Gastroesophageal sphincter (tissue), 4 donors: ENCODE results near the gene MACIR. TPM values are rescaled to one million over a fixed set of nuclear protein-coding genes. Genes with fewer than 3 reads are reported as not detected.
"Not testable (repeated sequence)": the region's sequence is repeated elsewhere in the genome, so short reads cannot be mapped to it uniquely, and the experiment has no call there.

Source experiments
- ATAC-seq: fragments of 150-250 bp; one replicate; pipeline ENCODE4 v1.9.1; 2016; ENCODE audit warnings: mild to moderate bottlenecking, moderate library complexity
- H3K27ac ChIP-seq, 4 donors: fragments of 200-600 bp; sonication (generic) in 3 of 4; 1 replicate in 3 of 4; 2 replicates in 1 of 4; pipeline ENCODE4 v1.5.1; 2016 to 2019
- H3K27me3 ChIP-seq: fragments of 200-600 bp; sonication (generic); one replicate; pipeline ENCODE4 v1.5.1; 2019
- H3K36me3 ChIP-seq, 2 donors: fragments of 200-600 bp; sonication (generic); one replicate each; pipeline ENCODE4 v1.5.1; 2019; ENCODE audit warnings: control low read depth in 1 of 2
- H3K4me1 ChIP-seq, 3 donors: fragments of 200-600 bp; sonication (generic); 1 replicate in 2 of 3; 2 replicates in 1 of 3; pipeline ENCODE4 v1.5.1; 2016 to 2019; ENCODE audit warnings: control low read depth in 2 of 3
- H3K4me3 ChIP-seq, 2 donors: fragments of 200-600 bp; sonication (generic); one replicate each; pipeline ENCODE4 v1.5.1; 2019; ENCODE audit warnings: mild to moderate bottlenecking in 1 of 2, moderate library complexity in 1 of 2
- H3K9me3 ChIP-seq, 3 donors: fragments of 200-600 bp; sonication (generic); one replicate each; pipeline ENCODE4 v1.5.1; 2017 to 2019; ENCODE audit warnings: control low read depth in 2 of 3
- EP300 ChIP-seq: sonication (generic); formaldehyde crosslinking; IDR thresholded peaks from one replicate; pipeline ENCODE4 v1.6.1; 2017; ENCODE audit warnings: antibody characterized with exemption, mild to moderate bottlenecking
- POLR2A ChIP-seq, 2 donors: fragments of 450-650 bp; IDR thresholded peaks; one replicate each; pipeline ENCODE4 v1.6.1; 2017; ENCODE audit warnings: antibody characterized with exemption in 2 of 2, mild to moderate bottlenecking in 2 of 2, moderate library complexity in 1 of 2
- POLR2AphosphoS5 ChIP-seq: sonication (generic); formaldehyde crosslinking; IDR thresholded peaks from one replicate; pipeline ENCODE4 v1.6.1; 2017; ENCODE audit warnings: antibody characterized with exemption
- WGBS, 2 donors: methylation state at CpG; one replicate each; pipeline ENCODE4 v1.1.5; 2018; ENCODE audit warnings: low coverage in 1 of 2; 5-methylcytosine and 5-hydroxymethylcytosine counted together
- total RNA-seq, 4 donors: library from RNA; depleted of rRNA; stranded (reverse); fragments of >200 nt; gene quantifications; one replicate each; pipeline ENCODE4 v1.1.0, GENCODE V29; 2016
- TF ChIP-seq, protein P1 (sequence below), 4 experiments: fragments of 200-600 bp in 2 of 4; fragments of 450-650 bp in 2 of 4; sonication (generic) in 1 of 4; IDR thresholded peaks; one replicate each; pipeline ENCODE4 v1.5.1; 2017 to 2019; ENCODE audit warnings: antibody characterized with exemption in 4 of 4, mild to moderate bottlenecking in 2 of 4, moderate library complexity in 2 of 4

MACIR gene
- total RNA-seq, 4 donors from 2014 or later: 3.9 to 12.2 (median 8.0) TPM

DNA sequence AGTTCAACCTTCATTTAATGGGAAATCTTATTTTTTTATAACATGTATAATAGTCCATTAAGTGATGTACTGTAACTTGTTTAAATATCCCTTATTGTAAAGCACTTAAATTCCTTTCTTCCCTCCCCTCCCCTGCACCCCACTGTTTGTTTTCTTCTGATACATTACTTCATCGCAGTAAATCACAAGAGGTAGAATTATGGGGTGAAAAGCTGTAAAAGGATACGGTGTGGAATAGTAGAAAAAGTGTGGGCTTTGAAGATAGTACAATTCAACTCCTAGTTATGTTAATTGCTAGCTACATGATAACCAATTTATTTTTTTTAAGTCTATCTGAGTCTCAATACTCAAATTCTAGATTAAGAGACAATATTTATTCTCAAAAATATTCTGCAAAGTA, 41.9 kb upstream of the MACIR start:
- WGBS, 2 donors: 83 to 93% methylated on average over 2 of the region's 2 CpGs
- H3K36me3 ChIP-seq: no peaks in the 10 kb centered on the region
- H3K27ac ChIP-seq: no peak overlapping the region
- no peak overlapping the region for H3K4me3 ChIP-seq
- no peaks in the 10 kb centered on the region for H3K27me3 ChIP-seq
- H3K9me3 ChIP-seq: no peaks in the 10 kb centered on the region
- no peaks in the 10 kb centered on the region for H3K4me1 ChIP-seq
- TF ChIP-seq POLR2AphosphoS5: no peak
- TF ChIP-seq, protein P1, sequence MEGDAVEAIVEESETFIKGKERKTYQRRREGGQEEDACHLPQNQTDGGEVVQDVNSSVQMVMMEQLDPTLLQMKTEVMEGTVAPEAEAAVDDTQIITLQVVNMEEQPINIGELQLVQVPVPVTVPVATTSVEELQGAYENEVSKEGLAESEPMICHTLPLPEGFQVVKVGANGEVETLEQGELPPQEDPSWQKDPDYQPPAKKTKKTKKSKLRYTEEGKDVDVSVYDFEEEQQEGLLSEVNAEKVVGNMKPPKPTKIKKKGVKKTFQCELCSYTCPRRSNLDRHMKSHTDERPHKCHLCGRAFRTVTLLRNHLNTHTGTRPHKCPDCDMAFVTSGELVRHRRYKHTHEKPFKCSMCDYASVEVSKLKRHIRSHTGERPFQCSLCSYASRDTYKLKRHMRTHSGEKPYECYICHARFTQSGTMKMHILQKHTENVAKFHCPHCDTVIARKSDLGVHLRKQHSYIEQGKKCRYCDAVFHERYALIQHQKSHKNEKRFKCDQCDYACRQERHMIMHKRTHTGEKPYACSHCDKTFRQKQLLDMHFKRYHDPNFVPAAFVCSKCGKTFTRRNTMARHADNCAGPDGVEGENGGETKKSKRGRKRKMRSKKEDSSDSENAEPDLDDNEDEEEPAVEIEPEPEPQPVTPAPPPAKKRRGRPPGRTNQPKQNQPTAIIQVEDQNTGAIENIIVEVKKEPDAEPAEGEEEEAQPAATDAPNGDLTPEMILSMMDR (IDR thresholded peaks at IDR 0.05): no peak
- TF ChIP-seq POLR2A (IDR thresholded peaks at IDR 0.05): no peak
- no peak for TF ChIP-seq EP300
- ATAC-seq: no peak

DNA sequence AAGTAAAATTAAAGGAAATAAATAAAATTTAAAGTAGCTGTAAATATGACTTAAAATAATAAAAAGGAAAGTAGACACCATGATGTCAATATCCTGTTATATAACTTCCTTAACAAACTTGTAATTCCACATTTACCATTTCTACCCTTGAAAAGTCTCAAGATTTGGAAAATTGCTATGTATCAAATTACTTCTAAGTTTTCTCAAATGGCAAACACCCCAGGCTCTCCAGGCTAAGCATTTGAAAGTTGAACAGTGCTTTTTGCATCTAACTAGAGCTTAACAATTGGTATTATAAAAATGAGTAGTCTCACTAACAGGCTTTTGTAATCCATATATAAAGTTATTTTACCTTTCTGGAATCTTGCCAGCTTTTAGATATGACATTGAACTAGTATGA, 41.5 kb upstream of the MACIR start:
- no peaks in the 10 kb centered on the region for H3K36me3 ChIP-seq
- no peaks in the 10 kb centered on the region for H3K27me3 ChIP-seq
- ATAC-seq: no peak
- no peaks in the 10 kb centered on the region for H3K9me3 ChIP-seq
- TF ChIP-seq POLR2AphosphoS5: no peak
- TF ChIP-seq POLR2A (IDR thresholded peaks at IDR 0.05): no peak
- TF ChIP-seq, protein P1 (IDR thresholded peaks at IDR 0.05): no peak
- no peak for TF ChIP-seq EP300
- no peak overlapping the region for H3K4me3 ChIP-seq
- no peaks in the 10 kb centered on the region for H3K4me1 ChIP-seq
- no peak overlapping the region for H3K27ac ChIP-seq

DNA sequence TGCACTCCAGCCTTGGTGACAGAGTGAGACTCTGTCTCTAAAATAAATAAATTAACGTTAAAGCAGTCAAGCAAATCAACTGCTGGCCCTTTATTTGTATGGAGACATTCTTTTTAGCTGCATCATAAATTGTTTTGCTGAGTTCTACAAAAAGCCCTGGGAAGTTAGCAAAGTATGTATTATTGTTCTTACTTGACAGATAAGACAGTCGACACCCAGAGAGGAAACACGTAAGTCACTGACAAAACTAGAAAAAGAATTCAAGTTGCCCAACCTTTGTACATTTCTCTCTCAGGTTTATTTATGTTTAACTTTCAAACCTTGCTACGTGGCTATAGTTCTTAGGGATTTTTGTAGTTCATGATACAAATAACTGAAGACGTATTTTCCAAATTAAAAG, 40.4 kb upstream of the MACIR start:
- Histone ChIP-seq H3K27me3 (no peaks in the 10 kb centered on the region), H3K4me1 (no peaks in the 10 kb centered on the region), H3K36me3 (no peaks in the 10 kb centered on the region), H3K27ac (no peak overlapping the region), H3K4me3 (no peak overlapping the region), H3K9me3 (no peaks in the 10 kb centered on the region)
- TF ChIP-seq, protein P1 (IDR thresholded peaks at IDR 0.05): no peak
- TF ChIP-seq EP300 (no peak), POLR2AphosphoS5 (no peak), POLR2A (IDR thresholded peaks at IDR 0.05) (no peak)
- WGBS, 2 donors: 59 to 72% methylated on average over 5 of the region's 5 CpGs
- no peak for ATAC-seq

DNA sequence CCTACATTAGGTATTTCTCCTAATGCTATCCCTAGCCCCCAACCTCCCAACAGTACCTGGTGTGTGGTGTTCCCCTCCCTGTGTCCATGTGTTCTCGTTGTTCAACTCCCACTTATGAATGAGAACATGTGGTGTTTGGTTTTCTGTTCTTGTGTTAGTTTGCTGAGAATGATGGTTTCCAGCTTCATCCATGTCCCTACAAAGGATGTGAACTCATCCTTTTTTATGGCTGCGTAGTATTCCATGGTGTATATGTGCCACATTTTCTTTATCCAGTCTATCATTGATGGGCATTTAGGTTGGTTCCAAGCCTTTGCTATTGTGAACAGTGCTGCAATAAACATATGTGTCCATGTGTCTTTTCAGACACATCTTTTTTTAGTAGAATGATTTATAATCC, 39.5 kb upstream of the MACIR start:
- H3K36me3 ChIP-seq, H3K27me3 ChIP-seq, H3K4me1 ChIP-seq, H3K4me3 ChIP-seq, H3K27ac ChIP-seq, ATAC-seq, H3K9me3 ChIP-seq: not testable (repeated sequence)
- 100% methylated on average over 2 of the region's 2 CpGs; no CpG with 5 or more reads in 1 of the 2 donors for whole genome bisulfite sequencing, 2 donors

DNA sequence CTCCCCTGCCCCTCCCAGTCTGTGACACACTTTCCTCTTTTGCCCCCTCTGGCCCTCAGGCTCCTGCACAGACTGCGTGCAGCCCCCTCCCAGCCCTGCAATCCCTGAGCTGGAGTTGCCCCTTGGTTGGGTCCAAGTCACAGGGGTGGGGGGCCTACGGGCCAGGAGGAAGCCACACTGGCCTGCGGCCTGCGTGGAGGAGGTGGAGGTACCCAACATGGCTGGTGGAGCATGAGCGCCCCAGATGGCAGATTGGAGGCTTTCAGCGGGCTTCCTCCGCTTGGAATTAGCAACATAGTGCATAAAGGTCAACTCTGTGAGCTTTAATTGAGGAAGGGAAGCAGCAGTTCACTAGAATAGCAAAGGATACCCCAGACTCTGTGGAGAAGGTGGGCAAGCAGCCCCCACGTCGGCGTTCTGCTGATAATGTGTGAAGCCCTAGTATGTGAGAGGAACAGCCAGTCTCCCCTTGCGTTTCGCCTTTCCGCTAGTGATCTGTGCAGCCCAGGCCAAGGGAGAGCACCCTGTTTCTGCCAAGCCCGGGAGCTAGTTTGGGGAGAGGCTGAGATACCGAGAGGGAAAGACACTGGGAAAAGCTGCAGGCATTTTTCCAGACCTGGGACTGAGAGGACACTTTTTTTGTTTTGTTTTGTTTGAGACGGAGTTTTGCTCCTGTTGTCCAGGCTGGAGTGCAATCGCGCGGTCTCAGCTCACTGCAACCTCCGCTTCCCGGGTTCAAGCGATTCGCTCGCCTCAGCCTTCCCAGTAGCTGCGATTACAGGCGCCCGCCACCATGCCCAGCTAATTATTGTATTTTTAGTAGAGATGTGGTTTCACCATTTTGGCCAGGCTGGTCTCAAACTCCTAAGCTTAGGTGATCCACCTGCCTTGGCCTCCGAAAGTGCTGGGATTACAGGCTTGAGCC, 35.3 kb upstream of the MACIR start:
- Histone ChIP-seq H3K27me3 (no peaks in the 10 kb centered on the region), H3K27ac (no peak overlapping the region), H3K4me3 (no peak overlapping the region), H3K4me1 (no peaks in the 10 kb centered on the region), H3K36me3 (no peaks in the 10 kb centered on the region), H3K9me3 (no peaks in the 10 kb centered on the region)
- ATAC-seq: no peak
- 83 to 94% methylated on average over 9 to 10 of the region's 28 CpGs for WGBS, 2 donors
- TF ChIP-seq POLR2AphosphoS5 (no peak), POLR2A (IDR thresholded peaks at IDR 0.05) (no peak), EP300 (no peak)
- TF ChIP-seq, protein P1 (IDR thresholded peaks at IDR 0.05): no peak
